ENCODE data around the gene TOP3B. TPM values are rescaled to one million over a fixed set of nuclear protein-coding genes. Genes with fewer than 3 reads are reported as not detected.

The TOP3B gene
- polyA plus RNA-seq, 3 donors, result 9.0 to 31.9 (median 9.5) TPM

- Histone ChIP-seq H4K20me1 (ENCODE audit: insufficient read depth, low read length) (no peaks in the 10 kb centered on the region), H3K4me3 (replicated peaks in 1 of 3; ENCODE audit: low read depth in 2 of 3, low read length in 3 of 3) (no peak overlapping the region), H3K27ac (ENCODE audit: low read depth in 1 of 2, low read length in 2 of 2) (no peak overlapping the region), H3K9me3 (replicated peaks in 1 of 2; ENCODE audit: control insufficient read depth in 1 of 2, insufficient read depth in 1 of 2, low read length in 2 of 2) (no peaks in the 10 kb centered on the region), H3K27me3 (ENCODE audit: control insufficient read depth in 2 of 2, insufficient read depth in 2 of 2, low read length in 2 of 2) (no peaks in the 10 kb centered on the region), H2AFZ (ENCODE audit: insufficient read depth, low read depth, low read length, poor library complexity, severe bottlenecking) (no peak overlapping the region), H3K4me1 (ENCODE audit: control insufficient read depth in 1 of 2, insufficient read depth in 2 of 2, low read length in 2 of 2) (no peaks in the 10 kb centered on the region), H3K36me3 (replicated peaks in 1 of 2; ENCODE audit: control insufficient read depth in 1 of 2, insufficient read depth in 2 of 2, low read length in 2 of 2) (no peaks in the 10 kb centered on the region), H3K4me2 (replicated peaks; ENCODE audit: extremely low read depth, low read length, poor library complexity, severe bottlenecking) (no peak overlapping the region), H3K79me2 (ENCODE audit: insufficient read depth, low read length) (no peaks in the 10 kb centered on the region), H3K9ac (ENCODE audit: insufficient read depth, low read length, poor library complexity, severe bottlenecking) (no peak overlapping the region)
- Mint-ChIP-seq H3K9me3 (no peaks in the 10 kb centered on the region), H3K36me3 (no peaks in the 10 kb centered on the region), H3K27me3 (ENCODE audit: low read depth in 3 of 3) (peaks cover 1 to 8% (median 5%) of the 10 kb centered on the region in 3 donors), H3K27ac (no peak overlapping the region), H3K4me3 (no peak overlapping the region), H3K4me1 (no peaks in the 10 kb centered on the region)
- TF ChIP-seq CTCF (IDR thresholded peaks at IDR 0.05), result no peak
- no peak for DNase-seq
- WGBS (ENCODE audit: insufficient coverage), result 87% methylated on average over 5 of the region's 7 CpGs
- intact Hi-C loops (cut with micrococcal nuclease), result no loop called here
Observed at GRCh38 chr22:21998595-21999247, 16.1 kb upstream of the TOP3B start.

- Histone ChIP-seq H3K36me3 (replicated peaks in 1 of 2; ENCODE audit: control insufficient read depth in 1 of 2, insufficient read depth in 2 of 2, low read length in 2 of 2) (no peaks in the 10 kb centered on the region), H3K79me2 (ENCODE audit: insufficient read depth, low read length) (no peaks in the 10 kb centered on the region), H3K27ac (ENCODE audit: low read depth in 1 of 2, low read length in 2 of 2) (no peak overlapping the region), H3K4me1 (ENCODE audit: control insufficient read depth in 1 of 2, insufficient read depth in 2 of 2, low read length in 2 of 2) (no peaks in the 10 kb centered on the region), H4K20me1 (ENCODE audit: insufficient read depth, low read length) (no peaks in the 10 kb centered on the region), H3K9ac (ENCODE audit: insufficient read depth, low read length, poor library complexity, severe bottlenecking) (no peak overlapping the region), H2AFZ (ENCODE audit: insufficient read depth, low read depth, low read length, poor library complexity, severe bottlenecking) (no peak overlapping the region), H3K27me3 (ENCODE audit: control insufficient read depth in 2 of 2, insufficient read depth in 2 of 2, low read length in 2 of 2) (no peaks in the 10 kb centered on the region), H3K4me3 (replicated peaks in 1 of 3; ENCODE audit: low read depth in 2 of 3, low read length in 3 of 3) (no peak overlapping the region), H3K9me3 (replicated peaks in 1 of 2; ENCODE audit: control insufficient read depth in 1 of 2, insufficient read depth in 1 of 2, low read length in 2 of 2) (no peaks in the 10 kb centered on the region), H3K4me2 (replicated peaks; ENCODE audit: extremely low read depth, low read length, poor library complexity, severe bottlenecking) (no peak overlapping the region)
- no CpG with 5 or more reads among the region's 5 CpGs for WGBS (ENCODE audit: insufficient coverage)
- intact Hi-C loops (cut with micrococcal nuclease), result no loop called here
- no peak for DNase-seq
- H3K27me3 Mint-ChIP-seq (ENCODE audit: low read depth in 3 of 3), result peaks cover 0 to 9% (median 1%) of the 10 kb centered on the region in 3 donors
- H3K9me3 Mint-ChIP-seq, result peaks cover 0 to 2% (median 0%) of the 10 kb centered on the region in 7 donors
- H3K4me1 Mint-ChIP-seq, result no peaks in the 10 kb centered on the region
- no peak for TF ChIP-seq CTCF (IDR thresholded peaks at IDR 0.05)
- H3K27ac Mint-ChIP-seq, result no peak overlapping the region
- no peaks in the 10 kb centered on the region for H3K36me3 Mint-ChIP-seq
- H3K4me3 Mint-ChIP-seq, result no peak overlapping the region
Observed at GRCh38 chr22:21996175-21996720, 13.7 kb upstream of the TOP3B start.
